HG03045 (cell line): Measurements from ENCODE around the gene GNA15.
"Not testable (repeated sequence)": the region's sequence is repeated elsewhere in the genome, so short reads cannot be mapped to it uniquely, and the experiment has no call there.

Source experiments
- ATAC-seq: cut with Tn5 transposase; IDR thresholded peaks from one replicate; pipeline ENCODE4 v1.9.1; 2021; ENCODE audit warnings: mild to moderate bottlenecking, moderate library complexity; ENCODE audit not compliant: unreplicated experiment

GNA15 gene

GRCh38 chr19:3146677-3147100, 10.9 kb downstream of the GNA15 start:
- ATAC-seq, result no peak

- ATAC-seq, result no peak
These were observed 12.7 kb downstream of the GNA15 start for GRCh38 chr19:3148503-3148902.

- no peak for ATAC-seq
These were observed 13.3 kb downstream of the GNA15 start for GRCh38 chr19:3149089-3149488.

DNA sequence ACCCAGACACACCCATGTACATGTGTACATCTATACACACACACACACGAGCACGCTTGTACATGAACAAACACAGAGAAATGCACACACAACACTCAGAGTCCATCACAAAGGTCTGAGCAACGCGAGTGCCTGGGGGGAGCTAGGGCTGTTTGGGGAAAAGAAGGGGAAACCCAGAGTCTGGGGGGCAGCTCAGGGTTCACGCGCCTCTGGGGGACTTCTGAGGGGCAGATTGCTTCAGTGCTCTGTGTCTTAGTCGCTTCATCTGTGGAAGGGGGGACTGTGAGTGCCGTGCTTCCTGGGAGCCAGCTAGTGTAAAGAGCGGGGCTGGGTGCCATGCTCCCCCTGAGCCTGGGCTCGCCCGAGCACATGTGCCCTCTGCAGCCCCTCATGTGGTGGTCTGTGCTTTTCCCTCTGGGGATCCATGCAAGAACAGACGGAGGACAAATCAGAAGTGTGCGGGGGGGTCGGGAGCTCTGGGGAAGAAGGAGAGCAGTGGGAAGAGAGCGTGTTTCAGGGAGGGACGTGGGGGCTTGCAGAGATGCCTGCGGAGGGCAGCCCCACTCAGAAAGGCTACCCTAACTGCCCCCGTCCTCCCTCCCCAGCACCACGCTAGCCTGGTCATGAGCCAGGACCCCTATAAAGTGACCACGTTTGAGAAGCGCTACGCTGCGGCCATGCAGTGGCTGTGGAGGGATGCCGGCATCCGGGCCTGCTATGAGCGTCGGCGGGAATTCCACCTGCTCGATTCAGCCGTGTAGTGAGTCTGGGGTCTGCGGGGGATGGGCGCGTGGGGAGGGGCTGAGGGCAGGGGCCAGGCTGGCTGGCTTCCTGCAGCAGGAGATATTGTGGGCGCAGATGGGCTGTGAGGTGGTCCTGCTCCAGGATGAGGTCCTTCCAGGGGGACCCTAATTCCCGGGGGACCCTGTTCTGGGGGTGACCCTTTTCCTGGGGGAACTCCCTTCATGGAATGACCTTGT, 14.0 kb downstream of the GNA15 start:
- ATAC-seq, result no peak

GRCh38 chr19:3150739-3151329, 15.0 kb downstream of the GNA15 start:
- ATAC-seq, result no peak

- ATAC-seq, result no peak
These were observed 16.0 kb downstream of the GNA15 start for GRCh38 chr19:3151563-3152418.

- ATAC-seq, result no peak
These were observed 16.6 kb downstream of the GNA15 start for GRCh38 chr19:3152419-3152780.

GRCh38 chr19:3153286-3154230, 17.7 kb downstream of the GNA15 start:
- no peak for ATAC-seq

GRCh38 chr19:3154447-3154846, 18.6 kb downstream of the GNA15 start:
- not testable (repeated sequence) for ATAC-seq

- ATAC-seq, result no peak
These were observed 19.3 kb downstream of the GNA15 start for GRCh38 chr19:3154957-3155736.

GRCh38 chr19:3157096-3157845, 21.4 kb downstream of the GNA15 start:
- no peak for ATAC-seq

- no peak for ATAC-seq
These were observed 23.7 kb downstream of the GNA15 start for GRCh38 chr19:3159565-3159964.

DNA sequence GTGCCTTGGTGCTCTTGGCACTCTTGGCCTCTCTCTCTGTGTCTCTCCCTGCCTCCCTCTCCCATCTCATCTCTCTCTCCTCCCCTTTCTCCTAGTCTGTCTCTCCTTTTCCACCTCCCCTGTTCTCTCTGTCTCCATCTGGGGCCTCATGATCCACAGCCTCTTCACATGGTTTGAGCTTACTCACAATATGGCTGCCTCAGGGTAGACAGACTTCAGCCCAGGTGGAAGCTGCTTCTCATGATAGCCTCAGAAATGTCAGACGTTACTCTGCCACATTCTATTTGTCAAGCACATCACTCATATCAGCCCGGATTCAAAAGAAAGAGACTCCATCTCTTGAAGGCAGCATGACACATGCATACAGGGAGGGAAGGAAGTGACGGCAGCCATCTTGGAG, 24.4 kb downstream of the GNA15 start:
- ATAC-seq, result no peak

DNA sequence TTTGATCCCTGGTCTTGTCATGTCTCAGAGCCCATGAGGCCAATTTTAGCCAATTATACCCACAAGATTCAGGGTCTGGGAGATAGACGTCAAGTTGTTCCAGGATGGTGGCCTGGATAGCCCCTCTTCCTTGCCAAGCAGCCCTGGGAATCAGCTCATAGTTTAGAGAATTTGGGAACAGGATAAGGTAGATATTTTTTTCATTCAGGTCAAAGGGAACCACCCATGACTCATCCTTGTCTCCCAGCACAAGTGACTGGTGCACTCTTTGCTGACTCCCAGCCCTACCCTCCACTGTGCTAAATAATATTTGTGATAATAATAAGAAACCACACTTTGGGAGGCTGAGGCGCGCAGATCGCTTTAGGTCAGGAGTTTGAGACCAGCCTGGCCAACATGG, 25.6 kb downstream of the GNA15 start:
- no peak for ATAC-seq

DNA sequence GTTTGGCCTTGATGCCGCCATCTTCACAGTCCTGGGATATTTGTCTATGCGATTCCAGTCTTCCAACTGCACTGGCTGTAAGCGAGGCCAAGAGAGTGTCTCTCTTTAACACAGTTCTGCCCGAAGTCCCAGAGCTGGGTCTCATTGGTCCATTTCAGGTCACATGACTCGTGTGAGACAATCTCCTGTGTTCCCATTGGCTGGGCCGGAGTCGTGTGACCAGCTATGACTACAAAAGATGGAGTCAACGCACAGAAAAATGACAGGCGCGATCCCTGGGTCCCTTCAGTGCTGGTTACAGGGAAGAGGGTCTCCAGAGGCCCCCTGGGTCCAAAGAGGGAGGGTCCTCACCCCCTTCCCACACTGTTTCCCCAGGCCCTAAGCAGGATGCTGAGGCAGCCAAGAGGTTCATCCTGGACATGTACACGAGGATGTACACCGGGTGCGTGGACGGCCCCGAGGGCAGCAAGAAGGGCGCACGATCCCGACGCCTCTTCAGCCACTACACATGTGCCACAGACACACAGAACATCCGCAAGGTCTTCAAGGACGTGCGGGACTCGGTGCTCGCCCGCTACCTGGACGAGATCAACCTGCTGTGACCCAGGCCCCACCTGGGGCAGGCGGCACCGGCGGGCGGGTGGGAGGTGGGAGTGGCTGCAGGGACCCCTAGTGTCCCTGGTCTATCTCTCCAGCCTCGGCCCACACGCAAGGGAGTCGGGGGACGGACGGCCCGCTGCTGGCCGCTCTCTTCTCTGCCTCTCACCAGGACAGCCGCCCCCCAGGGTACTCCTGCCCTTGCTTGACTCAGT, 26.8 kb downstream of the GNA15 start:
- no peak for ATAC-seq

- ATAC-seq, result peak; percentile 52
These were observed 27.5 kb downstream of the GNA15 start for GRCh38 chr19:3163230-3163886.

DNA sequence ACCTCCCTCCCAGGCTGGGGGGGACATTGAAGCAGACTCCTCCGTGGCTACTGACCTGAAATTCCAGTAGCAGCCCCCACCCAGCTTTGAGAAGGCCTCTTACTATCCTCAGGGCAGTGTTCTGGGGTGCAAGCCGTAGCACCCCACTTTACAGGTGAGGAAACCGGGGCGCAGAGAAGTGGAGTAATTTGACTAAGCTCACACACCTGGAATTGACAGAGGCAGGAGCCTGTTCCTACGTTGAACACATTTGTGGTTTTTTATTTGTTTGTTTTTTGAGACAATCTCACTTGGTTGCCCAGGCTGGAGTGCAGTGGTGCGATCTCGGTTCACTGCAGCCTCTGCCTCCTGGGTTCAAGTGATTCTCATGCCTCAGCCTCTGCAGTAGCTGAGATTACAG, 28.1 kb downstream of the GNA15 start:
- ATAC-seq, result no peak
